ENCODE measurements around the gene TXNDC17.

DNA sequence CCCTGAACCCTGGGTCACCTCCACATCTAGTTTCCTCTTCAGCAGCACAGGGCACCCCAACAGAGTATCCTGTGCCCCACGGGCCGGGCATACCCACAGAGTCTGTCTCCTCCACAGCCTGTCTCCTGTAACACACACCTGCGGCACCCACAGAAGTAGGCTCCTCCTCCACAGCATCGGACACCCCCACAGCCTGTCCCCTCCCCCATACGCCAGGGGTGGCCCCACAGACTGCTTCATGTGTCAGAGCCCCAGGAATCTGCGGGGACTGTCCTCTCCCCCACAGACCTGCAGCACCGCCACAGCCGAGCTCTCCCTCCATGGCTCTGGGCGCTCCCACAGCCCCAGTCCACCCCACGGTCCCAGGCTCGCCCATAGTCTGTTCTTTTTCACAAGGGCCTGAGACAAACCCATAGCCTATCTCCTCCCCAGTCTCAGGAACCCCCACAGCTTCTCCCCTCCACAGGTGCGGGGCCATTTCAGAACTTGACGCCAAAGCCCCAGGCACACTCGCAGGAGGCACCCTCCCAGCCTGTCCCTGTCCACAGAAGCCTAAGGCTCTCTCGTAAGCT, 1.8 kb upstream of the TXNDC17 start:
- TF ChIP-seq, protein P1, sequence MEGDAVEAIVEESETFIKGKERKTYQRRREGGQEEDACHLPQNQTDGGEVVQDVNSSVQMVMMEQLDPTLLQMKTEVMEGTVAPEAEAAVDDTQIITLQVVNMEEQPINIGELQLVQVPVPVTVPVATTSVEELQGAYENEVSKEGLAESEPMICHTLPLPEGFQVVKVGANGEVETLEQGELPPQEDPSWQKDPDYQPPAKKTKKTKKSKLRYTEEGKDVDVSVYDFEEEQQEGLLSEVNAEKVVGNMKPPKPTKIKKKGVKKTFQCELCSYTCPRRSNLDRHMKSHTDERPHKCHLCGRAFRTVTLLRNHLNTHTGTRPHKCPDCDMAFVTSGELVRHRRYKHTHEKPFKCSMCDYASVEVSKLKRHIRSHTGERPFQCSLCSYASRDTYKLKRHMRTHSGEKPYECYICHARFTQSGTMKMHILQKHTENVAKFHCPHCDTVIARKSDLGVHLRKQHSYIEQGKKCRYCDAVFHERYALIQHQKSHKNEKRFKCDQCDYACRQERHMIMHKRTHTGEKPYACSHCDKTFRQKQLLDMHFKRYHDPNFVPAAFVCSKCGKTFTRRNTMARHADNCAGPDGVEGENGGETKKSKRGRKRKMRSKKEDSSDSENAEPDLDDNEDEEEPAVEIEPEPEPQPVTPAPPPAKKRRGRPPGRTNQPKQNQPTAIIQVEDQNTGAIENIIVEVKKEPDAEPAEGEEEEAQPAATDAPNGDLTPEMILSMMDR (conservative IDR thresholded peaks at IDR 0.05 in 1 of 2, IDR thresholded peaks at IDR 0.05 in 1 of 2; ENCODE audit: extremely low read depth in 1 of 2, insufficient read depth in 1 of 2, low read depth in 1 of 2, low read length in 2 of 2) = no peak
- no peak for TF ChIP-seq EZH2 (IDR thresholded peaks at IDR 0.05; ENCODE audit: borderline replicate concordance, low read length)

All from mammary epithelial cell (primary cell).